ENCODE data around the gene PARP2.

The PARP2 gene

GRCh38 chr14:20400589-20400964, 57.1 kb downstream of the PARP2 start:
- H3K36me3 ChIP-seq (ENCODE audit: insufficient read depth, low read length), result peaks cover 40% of the 10 kb centered on the region; the same call in 1 of the 2 replicates
- H3K9ac ChIP-seq (ENCODE audit: low read depth, low read length, poor library complexity, severe bottlenecking), result no peak overlapping the region
- H3K79me2 ChIP-seq (ENCODE audit: insufficient read depth, low read length), result no peaks in the 10 kb centered on the region
- H3K4me2 ChIP-seq (ENCODE audit: low read depth, low read length, poor library complexity, severe bottlenecking), result no peak overlapping the region
- no peaks in the 10 kb centered on the region for H3K9me2 ChIP-seq (replicated peaks; ENCODE audit: low read depth, low read length)
- no peaks in the 10 kb centered on the region for H4K20me1 ChIP-seq (ENCODE audit: insufficient read depth, low read length, poor library complexity, severe bottlenecking)
- H3K4me1 ChIP-seq (ENCODE audit: insufficient read depth, low read length, poor library complexity, severe bottlenecking), result peaks cover 11% of the 10 kb centered on the region
- H3F3A ChIP-seq (ENCODE audit: low read depth), result no peaks in the 10 kb centered on the region
- no peak overlapping the region for H2AFZ ChIP-seq (ENCODE audit: low read length)
- no peak overlapping the region for H3K4me3 ChIP-seq (ENCODE audit: low read length, poor library complexity, severe bottlenecking)
- no peak for TF ChIP-seq EZH2phosphoT487 (IDR thresholded peaks at IDR 0.05; ENCODE audit: borderline replicate concordance)
- no peak for TF ChIP-seq CTCF (conservative IDR thresholded peaks at IDR 0.05; ENCODE audit: low read length)
- H3K9me3 ChIP-seq (ENCODE audit: insufficient read depth, low read depth, low read length), result no peaks in the 10 kb centered on the region
- no peaks in the 10 kb centered on the region for H3K27me3 ChIP-seq (ENCODE audit: insufficient read depth, low read length, poor library complexity, severe bottlenecking)

GRCh38 chr14:20400965-20401593, 57.6 kb downstream of the PARP2 start:
- Histone ChIP-seq H3K36me3 (ENCODE audit: insufficient read depth, low read length) (peaks cover 39% of the 10 kb centered on the region; the same call in 1 of the 2 replicates), H4K20me1 (ENCODE audit: insufficient read depth, low read length, poor library complexity, severe bottlenecking) (no peaks in the 10 kb centered on the region), H3K9me2 (replicated peaks; ENCODE audit: low read depth, low read length) (no peaks in the 10 kb centered on the region), H3F3A (ENCODE audit: low read depth) (no peaks in the 10 kb centered on the region), H3K79me2 (ENCODE audit: insufficient read depth, low read length) (no peaks in the 10 kb centered on the region), H3K4me2 (ENCODE audit: low read depth, low read length, poor library complexity, severe bottlenecking) (peak overlapping the region; percentile 22), H3K4me1 (ENCODE audit: insufficient read depth, low read length, poor library complexity, severe bottlenecking) (peaks cover 14% of the 10 kb centered on the region), H3K9me3 (ENCODE audit: insufficient read depth, low read depth, low read length) (no peaks in the 10 kb centered on the region), H2AFZ (ENCODE audit: low read length) (no peak overlapping the region), H3K27me3 (ENCODE audit: insufficient read depth, low read length, poor library complexity, severe bottlenecking) (no peaks in the 10 kb centered on the region), H3K4me3 (ENCODE audit: low read length, poor library complexity, severe bottlenecking) (no peak overlapping the region), H3K9ac (ENCODE audit: low read depth, low read length, poor library complexity, severe bottlenecking) (no peak overlapping the region)
- TF ChIP-seq EZH2phosphoT487 (IDR thresholded peaks at IDR 0.05; ENCODE audit: borderline replicate concordance) (no peak), CTCF (conservative IDR thresholded peaks at IDR 0.05; ENCODE audit: low read length) (no peak)

- H4K20me1 ChIP-seq (ENCODE audit: insufficient read depth, low read length, poor library complexity, severe bottlenecking), result no peaks in the 10 kb centered on the region
- no peaks in the 10 kb centered on the region for H3K9me3 ChIP-seq (ENCODE audit: insufficient read depth, low read depth, low read length)
- no peak overlapping the region for H3K4me2 ChIP-seq (ENCODE audit: low read depth, low read length, poor library complexity, severe bottlenecking)
- H3K4me1 ChIP-seq (ENCODE audit: insufficient read depth, low read length, poor library complexity, severe bottlenecking), result peaks cover 14% of the 10 kb centered on the region
- TF ChIP-seq CTCF (conservative IDR thresholded peaks at IDR 0.05; ENCODE audit: low read length) (no peak), EZH2phosphoT487 (IDR thresholded peaks at IDR 0.05; ENCODE audit: borderline replicate concordance) (no peak)
- no peaks in the 10 kb centered on the region for H3K9me2 ChIP-seq (replicated peaks; ENCODE audit: low read depth, low read length)
- no peak overlapping the region for H3K4me3 ChIP-seq (ENCODE audit: low read length, poor library complexity, severe bottlenecking)
- H2AFZ ChIP-seq (ENCODE audit: low read length), result no peak overlapping the region
- peaks cover 50% of the 10 kb centered on the region; the same call in 1 of the 2 replicates for H3K36me3 ChIP-seq (ENCODE audit: insufficient read depth, low read length)
- H3K9ac ChIP-seq (ENCODE audit: low read depth, low read length, poor library complexity, severe bottlenecking), result no peak overlapping the region
- no peaks in the 10 kb centered on the region for H3F3A ChIP-seq (ENCODE audit: low read depth)
- H3K79me2 ChIP-seq (ENCODE audit: insufficient read depth, low read length), result no peaks in the 10 kb centered on the region; the same call in 1 of the 2 replicates
- H3K27me3 ChIP-seq (ENCODE audit: insufficient read depth, low read length, poor library complexity, severe bottlenecking), result no peaks in the 10 kb centered on the region
Measured at GRCh38 chr14:20403521-20403920, 60.1 kb downstream of the PARP2 start.
